ENCODE measurements around the gene SYNPO2.

- TF ChIP-seq CTCF (IDR thresholded peaks at IDR 0.05), result no peak
- TF ChIP-seq POLR2A (IDR thresholded peaks at IDR 0.05), result no peak
These were observed 16.5 kb upstream of the SYNPO2 start for GRCh38 chr4:118872181-118872580.

Measured in testis (tissue), 2 donors.